HG03565 (cell line): ENCODE data around the gene PAPOLA.
"Not testable (repeated sequence)": the region's sequence is repeated elsewhere in the genome, so short reads cannot be mapped to it uniquely, and the experiment has no call there.

Source experiments
- ATAC-seq: cut with Tn5 transposase; IDR thresholded peaks from one replicate; pipeline ENCODE4 v1.9.1; 2021; ENCODE audit warnings: mild to moderate bottlenecking, moderate library complexity; ENCODE audit not compliant: unreplicated experiment

PAPOLA gene

DNA sequence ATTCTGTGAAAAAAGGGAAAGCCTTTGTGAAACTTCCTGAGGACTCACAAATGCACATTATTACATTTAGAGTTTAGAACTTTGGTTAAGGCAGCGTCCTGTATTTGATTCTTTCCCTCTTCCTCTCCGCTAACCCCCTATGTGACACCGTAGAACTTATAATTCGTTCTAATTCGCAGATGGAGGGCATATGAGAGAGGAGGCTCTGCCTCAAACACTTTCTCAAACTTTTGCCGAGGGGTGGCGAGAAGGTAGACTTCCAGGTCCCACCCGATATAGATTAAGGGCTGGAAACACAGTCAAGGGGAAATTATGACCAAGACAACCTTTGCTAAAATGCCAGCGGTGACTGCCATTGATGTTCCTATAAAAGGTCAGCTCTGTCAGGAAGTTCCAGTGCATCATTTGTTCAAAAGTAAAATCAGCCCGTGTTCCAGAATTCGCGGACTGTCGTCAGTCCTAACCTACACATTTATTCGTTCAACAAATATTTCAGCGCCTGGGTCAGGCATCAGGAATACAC is 904 bp upstream of the PAPOLA start:
- ATAC-seq = no peak

DNA sequence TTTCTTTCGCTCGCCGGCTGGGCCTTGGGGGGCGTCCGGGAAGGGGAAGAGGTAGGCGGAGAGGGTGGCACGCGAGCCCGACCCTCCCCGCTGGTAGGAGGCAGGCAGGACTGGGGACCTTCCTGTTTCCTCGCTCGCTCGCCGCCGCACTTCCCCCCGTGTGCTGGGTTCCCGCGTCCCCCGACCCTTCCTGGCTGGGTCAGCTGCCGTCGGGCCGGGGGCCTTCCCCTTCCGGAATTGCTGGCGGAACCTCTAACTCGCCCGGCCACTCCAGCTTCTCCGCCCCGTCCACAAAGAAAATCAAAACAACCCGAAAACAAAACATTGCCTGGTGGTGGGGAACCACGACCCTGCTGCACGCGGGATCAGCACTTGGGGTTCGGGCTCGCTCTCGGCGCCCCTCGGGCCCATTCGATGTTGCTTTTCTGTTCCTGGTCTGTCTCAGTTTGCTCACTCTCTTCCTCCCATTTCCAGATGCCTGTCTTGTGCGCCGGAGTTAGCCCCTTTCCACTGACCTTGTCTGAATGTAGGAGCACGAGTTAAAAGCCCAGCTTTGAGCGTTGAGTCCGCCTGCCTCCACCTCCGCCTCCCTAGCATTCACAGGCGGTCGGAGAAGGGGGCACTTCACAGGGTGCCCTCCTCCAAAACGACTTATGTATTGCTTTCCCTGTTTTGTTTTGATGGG is 581 bp downstream of the PAPOLA start:
- ATAC-seq = peak; percentile 4

DNA sequence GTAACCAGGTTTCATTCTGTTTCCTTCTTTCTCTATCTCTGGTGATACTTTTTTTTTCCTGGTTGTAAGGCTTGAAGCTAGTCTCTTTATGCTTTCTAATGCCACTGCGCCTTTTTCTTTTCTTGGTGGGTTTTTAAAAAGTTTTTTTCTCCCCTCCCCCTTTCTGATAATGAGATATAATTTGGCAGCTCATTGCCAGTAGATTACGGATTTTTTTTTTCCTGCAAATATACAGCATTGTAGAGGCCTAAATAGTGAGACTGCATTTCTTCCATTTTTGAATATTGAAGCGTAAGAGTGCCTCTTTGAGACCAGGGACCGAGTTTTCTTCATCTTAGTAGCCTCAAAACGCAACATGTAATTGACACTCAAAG is 1.1 kb downstream of the PAPOLA start:
- ATAC-seq = no peak

DNA sequence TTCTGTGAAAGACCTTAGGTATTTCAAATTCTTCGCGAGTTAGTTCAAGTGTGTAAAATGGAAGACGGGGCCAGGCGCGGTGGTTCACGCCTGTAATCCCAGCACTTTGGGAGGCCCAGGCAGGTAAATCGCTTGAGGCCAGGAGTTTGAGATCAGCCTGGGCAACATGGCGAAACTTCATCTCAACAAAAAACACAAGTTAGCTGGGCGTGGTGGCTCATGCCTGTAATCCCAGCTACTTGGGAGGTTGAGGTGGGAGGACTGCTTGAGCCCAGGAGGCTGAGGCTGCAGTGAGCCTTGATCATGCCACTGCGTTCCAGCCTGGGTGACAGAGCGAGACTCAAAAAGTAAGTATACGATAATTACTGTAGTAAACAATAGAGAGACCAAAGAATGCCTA is 2.2 kb downstream of the PAPOLA start:
- not testable (repeated sequence) for ATAC-seq

DNA sequence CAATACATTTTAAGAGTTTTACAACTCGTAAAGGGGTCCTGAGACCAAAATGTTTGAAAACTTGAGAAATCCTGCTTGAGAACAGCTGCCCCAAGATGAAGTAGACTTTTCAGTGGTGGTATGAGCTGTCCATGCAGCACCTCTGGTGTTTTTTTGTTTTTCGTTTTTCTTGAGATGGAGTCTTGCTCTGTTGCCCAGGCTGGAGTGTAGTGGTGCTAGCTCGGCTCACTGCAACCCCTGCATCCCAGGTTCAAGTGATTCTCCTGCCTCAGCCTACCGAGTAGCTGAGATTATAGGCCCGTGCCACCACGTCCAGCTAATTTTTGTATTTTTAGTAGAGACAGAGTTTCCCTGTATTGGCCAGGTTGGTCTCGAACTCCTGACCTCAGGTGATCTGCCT is 5.5 kb downstream of the PAPOLA start:
- ATAC-seq = no peak

DNA sequence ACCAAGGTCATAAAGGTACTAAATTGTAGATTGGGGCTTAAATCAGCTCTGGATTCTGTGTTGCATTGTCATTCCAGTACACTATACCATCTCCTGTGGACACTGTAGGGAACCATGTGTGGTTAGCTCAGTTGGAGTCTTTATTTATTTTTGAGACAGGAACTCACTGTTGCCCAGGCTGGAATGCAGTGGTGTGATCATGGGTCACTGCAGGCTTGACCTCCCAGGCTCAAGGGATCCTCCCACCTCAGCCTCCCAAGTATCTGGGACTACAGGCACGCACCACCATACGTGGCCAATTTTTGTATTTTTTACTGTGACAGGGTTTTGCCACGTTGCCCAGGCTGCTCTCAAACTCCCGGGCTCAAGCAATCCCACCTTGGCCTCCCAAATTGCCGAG is 6.7 kb downstream of the PAPOLA start:
- ATAC-seq = no peak

DNA sequence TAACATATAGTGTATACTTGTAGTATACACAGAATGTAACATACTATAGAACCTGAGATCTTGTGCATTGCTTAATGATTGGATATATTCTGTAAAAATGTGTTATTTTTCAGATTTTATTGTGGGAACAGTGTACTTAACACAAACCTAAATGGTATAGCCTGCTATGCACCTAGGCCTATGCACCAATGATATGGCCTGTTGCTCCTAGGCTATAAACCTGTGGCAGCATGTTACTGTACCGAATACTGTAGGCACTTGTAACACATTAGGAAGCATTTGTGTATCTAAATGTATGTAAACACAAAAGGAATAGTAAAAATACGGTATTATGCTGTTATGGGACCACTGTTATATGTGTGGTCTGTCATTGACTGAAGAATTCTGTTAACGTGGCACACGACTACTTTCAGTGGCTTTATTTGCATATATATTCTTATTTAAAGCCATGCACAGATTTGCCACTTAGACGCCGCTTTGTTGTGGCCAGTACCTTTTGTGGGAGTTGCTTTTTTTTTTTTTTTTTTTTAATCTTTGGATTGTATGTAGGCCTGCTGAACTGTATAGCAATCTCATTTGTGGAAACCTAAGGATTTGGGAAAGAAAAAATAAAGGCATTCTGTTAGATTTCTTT is 7.4 kb downstream of the PAPOLA start:
- peak; percentile 40 for ATAC-seq

DNA sequence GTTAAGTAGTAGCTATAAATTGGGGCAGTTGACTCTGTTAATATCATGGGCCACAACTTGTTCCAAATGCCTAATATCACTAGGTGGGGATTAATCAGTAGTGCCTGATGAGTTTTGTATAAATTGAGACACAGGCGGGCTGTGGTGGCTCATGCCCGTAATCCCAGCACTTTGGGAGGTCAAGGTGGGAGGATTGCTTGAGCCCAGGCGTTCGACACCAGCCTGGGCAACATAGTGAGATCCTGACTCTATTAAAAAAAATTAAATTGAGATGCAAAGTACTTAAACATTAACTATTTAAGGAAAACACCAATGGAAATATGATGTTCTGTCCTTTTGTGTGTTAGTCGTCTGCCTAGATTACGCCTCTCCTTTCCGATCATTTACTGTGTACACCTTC is 9.0 kb downstream of the PAPOLA start:
- no peak for ATAC-seq

DNA sequence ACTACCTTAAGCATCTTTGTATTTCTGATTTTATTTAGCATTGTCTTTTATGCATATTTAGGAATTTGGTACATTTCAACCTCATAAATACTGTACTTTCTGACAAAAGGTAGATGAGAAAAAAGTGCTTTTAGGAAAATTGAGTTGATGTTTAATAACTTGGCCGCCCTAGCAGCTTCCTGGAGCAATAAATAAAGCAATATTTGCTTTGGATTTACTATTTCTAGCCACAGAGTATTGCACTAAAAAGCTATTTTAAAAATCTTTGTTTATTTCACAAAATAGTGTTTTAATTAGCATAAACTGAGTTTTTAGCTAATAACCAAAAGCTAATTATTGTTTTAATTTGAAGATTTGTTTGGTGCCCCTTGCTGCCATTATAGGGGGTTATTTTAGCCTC is 9.5 kb downstream of the PAPOLA start:
- no peak for ATAC-seq

DNA sequence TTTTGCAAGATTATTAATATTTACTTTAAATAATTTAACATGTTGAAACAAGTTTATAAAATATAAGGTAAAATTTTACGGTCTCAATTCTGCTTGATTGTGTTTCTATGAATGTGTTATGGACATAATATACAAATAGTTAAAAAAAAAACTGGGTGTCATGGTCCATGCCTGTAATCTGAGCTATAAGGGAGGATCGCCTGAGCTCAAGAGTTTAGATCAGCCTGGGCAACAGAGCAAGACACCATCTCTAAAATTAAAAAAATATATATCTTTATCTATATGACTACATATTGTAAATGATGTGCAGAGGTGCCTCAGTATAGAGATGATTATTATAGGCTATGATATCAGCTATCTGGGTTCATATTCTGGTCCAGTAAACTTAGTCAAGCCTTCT is 9.9 kb downstream of the PAPOLA start:
- no peak for ATAC-seq

DNA sequence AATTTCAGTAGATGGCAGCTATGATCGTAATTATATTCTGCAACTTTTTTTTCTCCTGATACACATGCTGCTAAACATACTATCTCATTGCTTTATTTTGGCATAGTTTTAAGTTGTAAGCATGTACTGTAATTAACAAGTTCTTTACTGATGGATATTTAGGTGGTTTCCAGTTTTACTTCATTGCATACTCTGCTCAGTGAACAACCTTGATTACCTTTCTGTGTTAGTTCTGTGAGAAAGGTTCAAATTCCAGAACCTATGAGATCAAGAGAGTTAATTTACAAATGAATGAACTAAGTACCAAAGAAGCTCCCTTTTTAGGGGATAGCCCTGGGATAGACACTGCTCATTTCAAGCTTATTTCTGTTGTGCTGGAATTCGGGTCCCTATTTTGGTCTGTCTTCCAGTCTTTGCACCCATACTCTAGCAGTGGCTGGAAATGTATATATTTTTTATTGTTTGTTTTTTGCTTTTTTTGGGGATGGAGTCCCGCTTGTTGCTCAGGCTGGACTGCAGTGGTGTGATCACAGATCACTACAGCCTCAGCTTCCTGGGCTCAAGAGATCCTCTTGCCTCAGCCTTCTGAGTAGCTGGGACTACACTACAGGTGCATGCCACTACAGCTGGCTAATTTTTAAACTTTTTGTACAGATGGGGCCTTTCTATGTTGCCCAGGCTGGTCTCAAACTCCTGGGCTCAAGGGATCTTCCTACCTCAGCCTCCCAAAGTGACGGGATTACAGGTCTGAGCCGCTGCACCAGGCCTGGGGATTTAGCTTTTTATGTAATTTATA is 10.6 kb downstream of the PAPOLA start:
- no peak for ATAC-seq

DNA sequence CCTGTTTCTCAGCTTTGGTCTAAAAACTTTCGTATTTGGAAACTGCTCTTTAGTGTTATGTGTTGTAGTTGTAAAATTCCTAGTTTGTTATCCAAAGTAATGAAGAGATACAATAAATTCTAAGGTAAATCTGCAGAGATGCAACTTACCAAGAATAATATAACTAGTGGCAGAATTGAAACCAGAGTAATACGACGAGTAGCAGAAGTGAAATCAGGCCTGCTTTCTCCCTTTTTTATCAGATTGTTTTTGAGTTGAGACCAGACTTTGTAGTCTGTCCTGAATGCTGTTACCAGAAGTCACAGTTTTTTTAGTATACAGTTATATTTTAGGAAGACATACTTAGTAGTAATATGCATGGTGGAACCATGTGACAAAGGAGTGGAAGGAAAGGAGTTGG is 12.5 kb downstream of the PAPOLA start:
- ATAC-seq = no peak

DNA sequence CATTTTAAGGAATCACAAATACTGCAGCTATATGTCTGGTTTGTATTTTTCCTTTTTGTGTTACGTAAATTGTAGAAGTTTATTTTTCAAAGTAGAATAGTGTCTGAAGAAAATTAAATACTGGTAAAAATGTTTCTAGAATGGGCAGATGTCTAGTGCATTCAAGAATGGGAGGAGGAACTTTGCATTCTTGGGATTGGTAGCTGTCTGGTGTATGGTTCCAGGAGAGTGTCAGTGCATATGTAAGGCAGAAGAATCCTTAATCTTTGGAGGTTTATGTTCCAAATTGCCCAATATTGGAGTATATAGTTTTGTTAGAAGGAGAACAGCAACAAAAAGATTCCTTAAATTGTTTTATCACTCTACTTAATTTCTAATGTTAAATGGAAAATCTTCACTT is 13.5 kb downstream of the PAPOLA start:
- ATAC-seq = no peak

DNA sequence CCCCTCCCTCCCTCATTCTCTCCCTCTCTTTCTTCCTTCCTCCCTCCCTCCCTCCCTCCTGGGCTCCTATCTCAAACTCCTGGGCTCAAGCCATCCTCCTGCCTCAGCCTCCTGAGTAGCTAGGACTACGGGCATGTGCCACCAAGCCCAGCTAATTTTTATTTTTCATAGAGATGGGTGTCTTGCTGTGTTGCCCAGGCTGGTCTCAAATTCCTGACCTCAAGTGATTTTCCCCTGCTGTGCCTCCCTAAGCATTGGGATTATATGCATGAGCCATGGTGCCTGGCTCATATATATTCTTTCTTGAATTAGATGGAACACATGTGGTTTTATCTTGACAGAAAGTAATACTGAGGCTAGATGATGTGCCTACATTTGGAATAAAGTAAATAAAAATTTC is 14.2 kb downstream of the PAPOLA start:
- no peak for ATAC-seq

DNA sequence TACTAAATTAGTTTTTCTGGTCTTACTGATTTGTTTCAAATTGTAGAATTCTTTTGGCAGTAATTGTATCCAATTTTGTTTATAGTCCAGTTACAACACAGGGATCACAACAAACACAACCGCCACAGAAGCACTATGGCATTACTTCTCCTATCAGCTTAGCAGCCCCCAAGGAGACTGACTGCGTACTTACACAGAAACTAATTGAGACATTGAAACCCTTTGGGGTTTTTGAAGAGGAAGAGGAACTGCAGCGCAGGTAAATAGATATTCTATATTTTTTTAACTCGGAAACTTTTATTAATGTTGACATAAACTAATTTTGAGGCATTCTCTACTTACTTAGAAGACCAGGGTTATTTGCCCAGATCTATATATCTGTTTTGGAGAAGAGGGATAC is 17.8 kb downstream of the PAPOLA start:
- no peak for ATAC-seq

DNA sequence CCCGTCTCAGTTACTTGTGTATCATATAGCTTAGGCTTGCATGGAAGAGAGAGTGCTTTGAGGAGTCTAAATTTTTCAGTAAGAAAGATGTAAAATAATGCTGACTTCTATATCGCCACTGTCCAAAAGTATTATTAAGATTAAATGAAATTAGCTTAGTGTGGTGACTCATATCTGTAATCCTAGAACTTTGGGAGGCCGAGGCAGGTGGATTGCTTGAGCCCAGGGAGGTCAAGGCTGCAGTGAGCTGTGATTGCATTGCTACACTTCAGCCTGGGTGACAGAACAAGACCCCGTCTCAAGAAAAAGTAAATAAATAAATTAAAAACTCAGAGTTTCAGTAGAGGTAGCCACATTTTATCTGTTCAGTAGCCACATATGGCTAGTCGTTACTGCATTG is 23.3 kb downstream of the PAPOLA start:
- ATAC-seq = no peak

DNA sequence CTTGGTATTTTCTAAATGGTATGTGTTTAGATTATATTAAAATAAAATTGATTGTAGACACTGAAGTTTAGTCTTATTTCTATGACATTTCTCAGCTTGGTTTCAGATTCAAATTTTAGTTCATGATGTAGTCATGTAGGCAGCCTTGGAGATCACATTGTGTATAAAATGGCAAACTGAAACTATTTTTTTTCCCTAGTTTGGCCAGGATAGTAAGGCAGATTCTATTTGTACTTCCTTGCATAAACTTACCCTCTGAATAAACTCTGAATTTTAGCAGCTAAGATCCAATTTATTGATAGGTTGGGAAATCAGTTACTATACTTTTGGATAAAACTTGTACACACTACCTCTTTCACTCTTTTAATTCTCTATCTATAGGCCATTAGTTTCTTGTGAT is 30.4 kb downstream of the PAPOLA start:
- no peak for ATAC-seq

DNA sequence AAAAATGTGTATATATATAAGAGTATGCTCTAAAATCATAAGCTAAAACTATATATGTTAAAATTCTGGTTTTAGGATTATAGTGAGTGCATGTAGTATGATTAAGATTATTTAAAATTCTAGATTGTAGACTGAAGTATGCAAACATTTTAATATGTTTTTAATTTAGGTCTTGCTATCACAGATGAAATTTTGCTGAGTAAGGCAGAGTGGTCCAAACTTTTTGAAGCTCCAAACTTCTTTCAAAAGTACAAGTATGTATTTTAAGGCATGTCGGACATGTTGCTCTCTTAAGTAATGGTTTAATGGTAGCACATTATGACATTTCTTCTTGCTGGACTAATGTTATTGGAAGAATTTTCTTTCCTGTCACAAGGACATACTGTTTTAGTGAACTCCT is 34.6 kb downstream of the PAPOLA start:
- ATAC-seq = no peak

DNA sequence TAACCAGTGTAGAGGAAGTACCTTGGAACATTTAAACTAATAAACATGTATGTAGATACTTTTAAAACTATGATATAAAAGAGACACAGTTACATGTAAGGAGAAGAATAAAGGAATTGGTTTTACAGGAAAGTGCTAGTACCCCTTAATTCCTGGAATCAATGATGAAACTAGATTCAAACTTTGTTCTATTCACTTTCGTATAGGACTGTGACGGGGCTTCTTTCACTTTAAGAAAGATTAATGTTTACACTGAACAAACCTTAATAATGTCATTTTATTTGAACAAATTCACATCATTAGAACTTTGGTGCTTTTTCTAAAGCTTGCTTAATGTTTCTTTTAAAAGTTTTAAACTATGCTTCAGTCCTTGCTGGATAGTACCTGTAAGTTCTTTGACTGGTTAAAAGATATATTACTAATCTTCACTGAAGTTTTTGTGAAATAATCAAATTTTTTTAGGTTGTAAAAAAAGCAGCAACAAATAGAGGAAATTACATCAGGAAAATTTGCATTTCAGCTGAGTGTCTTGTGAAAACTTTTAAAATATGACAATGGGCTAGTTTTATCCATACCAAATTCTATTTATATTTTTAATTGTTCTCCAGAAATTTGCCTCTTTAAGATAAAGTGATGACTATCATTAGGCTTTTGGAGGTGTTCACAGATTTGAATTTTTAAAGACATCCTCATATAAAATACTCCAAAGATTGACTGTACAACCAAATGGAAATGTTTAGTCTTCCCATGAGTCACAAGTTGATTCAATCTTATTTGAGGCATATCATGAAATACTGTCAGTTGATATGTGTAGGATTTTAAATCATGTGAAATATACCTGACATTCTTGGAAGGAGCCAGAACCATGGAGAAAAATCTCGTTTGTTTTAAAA is 36.2 kb downstream of the PAPOLA start:
- ATAC-seq = no peak

DNA sequence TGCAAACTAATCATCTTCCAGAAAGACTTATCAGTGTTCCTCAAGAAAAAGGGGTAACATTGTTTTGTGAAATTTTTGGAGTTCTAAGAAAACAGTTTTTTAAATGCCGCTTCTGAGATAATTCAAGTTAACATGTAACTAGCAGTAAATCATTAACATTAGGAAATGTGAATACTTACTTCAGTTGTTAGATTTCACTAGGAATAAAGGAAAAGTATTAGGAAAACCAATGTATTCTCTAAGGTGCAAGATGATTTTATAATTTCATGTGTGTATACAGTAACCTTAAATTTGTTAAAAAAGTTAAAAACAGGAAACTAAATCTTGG is 36.8 kb downstream of the PAPOLA start:
- ATAC-seq = no peak

DNA sequence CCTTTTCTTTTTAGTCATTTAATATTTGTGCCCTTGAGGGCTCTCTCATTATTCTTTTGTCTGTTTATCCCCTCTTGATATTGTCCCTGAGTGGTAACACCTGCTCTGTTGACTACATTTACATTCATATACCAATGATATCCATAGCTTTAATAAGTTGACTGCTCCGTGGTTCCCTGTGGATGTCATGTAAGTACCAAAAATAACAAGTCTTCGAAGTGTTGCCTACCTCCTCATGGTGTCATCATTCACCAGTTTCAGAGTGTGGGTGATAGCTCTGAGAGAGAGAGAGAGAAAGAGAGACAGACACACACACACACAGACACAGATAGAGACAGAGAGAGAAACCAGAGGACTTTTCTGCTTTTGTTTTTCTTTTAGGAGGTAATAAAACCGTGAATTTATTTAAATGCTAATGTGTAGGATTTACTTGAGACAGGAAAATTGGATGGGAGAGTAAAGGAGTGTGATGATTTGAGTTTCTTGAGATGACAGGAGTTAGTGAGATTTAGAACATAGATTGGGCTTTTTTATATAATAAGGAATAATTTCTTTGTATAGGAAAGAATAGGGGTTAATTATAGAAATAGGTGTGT is 52.2 kb downstream of the PAPOLA start:
- no peak for ATAC-seq
